Daoy (cell line): ENCODE data around the gene YES1. TPM values are rescaled to one million over a fixed set of nuclear protein-coding genes. Genes with fewer than 3 reads are reported as not detected.

Experiments used
- DNase-seq: peaks from one replicate; pipeline ENCODE4 v3.0.0-alpha.2; 2015; ENCODE audit warnings: low read depth
- total RNA-seq: library from RNA; depleted of rRNA; stranded (reverse); fragments of >200 nt; shearing (Covaris generic); gene quantifications from 2 replicates; pipeline ENCODE4 v1.2.3, GENCODE V29; 2014; rRNA removed

The YES1 gene
- 43.8 and 48.8 TPM in 2 replicates for total RNA-seq

DNA sequence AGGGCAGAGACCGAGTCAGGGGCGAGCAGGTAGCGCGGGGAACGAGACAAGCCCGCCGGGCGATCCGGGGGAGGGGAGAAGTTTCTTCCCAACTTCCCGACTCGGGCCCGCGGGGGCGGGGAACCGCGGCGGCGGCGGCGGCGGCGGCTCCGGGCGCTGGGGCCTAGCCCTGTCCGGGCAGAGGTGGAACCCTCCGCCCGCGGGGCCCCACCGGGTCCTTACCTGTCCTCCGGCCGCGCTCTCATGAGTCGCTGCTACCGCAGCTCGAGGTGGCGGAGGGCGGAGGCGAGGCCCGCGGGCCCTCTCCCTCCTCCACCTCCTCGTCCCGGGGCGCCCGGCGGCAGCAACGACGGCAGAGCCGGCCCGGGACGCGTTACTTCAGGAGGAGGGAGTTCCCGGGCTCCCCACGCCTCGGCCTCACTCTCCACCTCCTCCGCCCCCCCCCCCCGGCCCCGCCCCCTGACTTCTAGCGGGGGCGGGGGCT is at the start of gene YES1:
TSS of gene YES1 (minus strand) at position 351 of the 484 bp plus-strand sequence. CDS start 55,415 bp downstream, outside the sequence.
- DNase-seq = peak; percentile 22

DNA sequence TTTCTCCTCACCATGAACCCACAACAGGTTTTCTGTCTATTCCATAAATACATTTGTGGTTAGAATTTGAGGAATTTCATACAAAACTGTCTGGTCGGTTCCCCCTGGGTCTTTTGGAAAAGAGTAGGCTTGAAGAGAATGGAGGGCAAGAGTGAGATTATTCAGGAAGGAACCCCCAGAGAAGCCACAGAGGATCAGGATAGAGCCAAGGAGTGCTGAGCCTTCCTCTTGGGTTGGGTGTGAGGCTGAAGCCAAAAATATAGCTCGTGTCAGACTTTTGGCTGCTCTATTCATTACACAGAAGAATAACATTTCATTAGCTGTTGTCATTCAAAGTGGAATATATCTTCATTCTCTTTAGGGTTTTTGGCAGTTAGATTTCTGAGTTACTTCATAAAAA is 45.9 kb upstream of the YES1 start:
- DNase-seq = no peak

DNA sequence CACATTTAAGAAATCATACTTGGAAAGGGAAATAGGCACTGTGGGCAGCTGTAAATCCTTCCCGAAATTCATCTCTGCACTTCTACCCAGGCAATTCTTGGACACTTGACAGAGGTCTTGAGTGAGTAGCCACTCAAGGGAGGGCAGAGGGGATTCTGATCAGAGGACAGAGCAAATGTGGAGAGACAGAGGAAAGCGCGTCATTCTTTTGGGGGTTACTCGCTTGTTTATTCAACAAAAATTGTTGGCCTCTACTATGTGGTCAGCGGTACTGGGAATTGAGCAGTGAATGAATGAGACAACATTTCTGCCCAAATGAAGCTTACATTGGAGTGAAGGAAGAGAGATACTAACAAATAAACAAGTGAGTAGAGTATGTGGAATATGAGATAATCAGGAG is 41.4 kb upstream of the YES1 start:
- DNase-seq = no peak

- no peak for DNase-seq
These were observed 38.9 kb upstream of the YES1 start for GRCh38 chr18:850960-851359.

GRCh38 chr18:849021-849420 is 37.0 kb upstream of the YES1 start:
- DNase-seq = no peak

DNA sequence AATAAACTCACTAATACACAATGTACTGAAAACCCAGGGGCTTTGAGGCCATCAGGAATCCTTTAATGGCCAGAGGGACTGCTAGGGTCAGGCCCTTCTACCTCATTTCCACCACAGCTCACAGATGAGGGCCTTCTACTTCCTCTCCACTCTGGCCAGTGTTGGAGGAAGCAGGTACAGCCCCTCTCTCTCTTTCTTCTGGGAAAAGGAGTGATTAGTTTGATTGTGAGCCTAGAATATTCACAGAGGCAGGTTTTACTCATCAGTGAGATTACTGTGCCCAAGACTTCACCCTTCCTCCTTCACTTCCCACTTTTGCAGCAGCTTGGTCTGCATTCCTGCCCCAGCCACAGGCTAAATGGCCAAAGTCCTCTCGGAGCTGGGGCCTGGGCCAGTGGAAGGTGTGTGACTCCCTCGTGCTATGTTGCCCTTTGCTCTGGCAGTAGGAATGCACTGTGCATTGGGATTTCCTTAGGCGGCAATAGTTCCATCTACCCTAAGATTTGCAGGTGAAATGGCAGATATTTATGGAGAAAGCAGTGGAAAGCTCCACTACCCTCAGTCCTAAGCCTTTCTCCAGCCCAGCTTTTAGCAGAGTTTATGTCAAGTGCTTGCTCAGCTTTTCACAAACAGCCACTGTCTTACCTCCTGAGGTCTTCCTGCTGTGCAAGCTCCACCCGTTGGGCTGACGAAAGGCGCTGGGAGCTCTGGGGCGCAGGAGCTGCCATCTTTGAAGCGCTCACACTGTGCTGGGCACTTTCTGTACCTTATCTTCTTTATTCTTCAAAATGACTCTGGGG is 36.2 kb upstream of the YES1 start:
- no peak for DNase-seq

GRCh38 chr18:845152-845819 is 33.2 kb upstream of the YES1 start:
- peak; percentile 51 for DNase-seq

- DNase-seq = no peak
These were observed 29.8 kb upstream of the YES1 start for GRCh38 chr18:841647-842370.

GRCh38 chr18:840516-840915 is 28.5 kb upstream of the YES1 start:
- no peak for DNase-seq

DNA sequence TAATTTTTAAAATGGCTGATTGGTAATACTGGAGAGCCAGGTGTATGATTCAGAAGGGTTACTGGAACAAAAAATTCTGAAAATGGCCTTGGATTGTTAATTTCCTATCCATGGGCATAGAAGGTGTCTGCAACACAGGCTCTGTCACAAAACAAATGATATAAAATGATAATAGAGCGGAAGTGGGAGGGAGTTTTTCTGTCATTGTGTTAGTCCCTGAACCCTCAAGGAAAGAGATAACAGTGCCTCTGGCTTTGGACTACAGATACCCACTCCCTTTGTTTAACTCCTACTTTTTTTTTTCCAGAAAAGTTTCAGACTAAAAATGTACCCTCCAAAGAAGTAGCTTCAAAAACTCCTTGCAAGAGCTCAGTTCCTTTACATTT is 28.0 kb upstream of the YES1 start:
- no peak for DNase-seq

- peak; percentile 68 for DNase-seq
These were observed 27.4 kb upstream of the YES1 start for GRCh38 chr18:839224-840022.

GRCh38 chr18:837922-838321 is 25.9 kb upstream of the YES1 start:
- no peak for DNase-seq

DNA sequence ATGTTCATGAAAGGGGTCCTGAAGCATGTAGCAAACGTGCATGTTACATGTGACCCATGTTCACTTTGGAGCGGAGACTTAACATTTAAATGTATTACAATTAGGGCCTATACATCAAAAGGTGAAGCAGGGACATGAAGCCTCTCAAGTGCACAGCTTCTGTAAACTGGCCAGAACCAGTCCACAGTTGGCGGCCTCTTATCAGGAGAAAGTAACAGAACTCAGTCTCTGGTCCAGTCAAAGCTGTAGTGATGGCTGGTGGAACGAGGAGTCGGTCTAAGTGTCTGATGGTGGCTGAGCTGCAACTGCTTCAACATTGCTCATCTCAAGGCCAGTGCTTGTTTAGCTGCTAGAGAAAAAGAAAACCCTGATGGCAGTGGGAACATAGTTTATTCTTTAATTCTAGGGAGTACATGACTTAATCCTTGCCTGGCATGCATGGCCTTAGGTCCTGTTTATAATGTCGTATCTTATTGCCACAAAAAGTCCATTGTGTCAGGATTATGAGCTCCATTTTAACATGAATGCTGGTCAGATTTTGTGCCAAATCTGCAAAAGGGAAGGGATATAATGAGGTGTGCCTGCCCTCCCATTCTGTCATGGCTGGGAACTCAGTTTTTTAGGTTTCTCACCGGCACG is 22.2 kb upstream of the YES1 start:
- no peak for DNase-seq

- no peak for DNase-seq
These were observed 21.2 kb upstream of the YES1 start for GRCh38 chr18:833197-833596.

- DNase-seq = no peak
These were observed 20.1 kb upstream of the YES1 start for GRCh38 chr18:832085-832681.

DNA sequence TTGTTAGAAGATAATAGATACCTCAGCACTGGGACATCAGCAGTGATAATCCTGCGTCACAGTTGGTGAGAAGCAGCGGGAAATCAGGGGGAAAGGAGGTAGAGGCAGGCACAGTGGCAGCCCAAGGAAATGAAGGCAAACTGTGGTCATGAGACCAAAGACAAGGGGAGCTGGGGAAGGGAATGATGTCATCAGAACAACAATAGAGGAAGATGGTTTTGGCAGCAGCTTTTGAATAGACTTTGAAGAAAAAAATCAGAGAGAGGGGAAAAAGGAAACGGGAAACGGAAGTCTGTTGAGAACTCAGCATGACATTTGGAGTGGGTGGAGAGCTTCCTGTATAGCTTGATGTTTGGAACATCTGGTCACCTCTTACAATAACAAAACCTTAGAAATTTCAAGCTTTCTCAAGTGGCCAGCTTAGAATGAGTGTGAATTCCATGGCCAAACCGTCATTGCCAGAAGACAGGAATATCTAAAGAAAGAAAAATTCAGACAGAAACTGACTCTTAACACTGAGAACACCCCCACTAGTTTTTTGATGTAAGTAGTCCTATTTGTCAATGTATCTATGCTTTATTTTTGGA is 18.4 kb upstream of the YES1 start:
- DNase-seq = peak; percentile 47

- no peak for DNase-seq
These were observed 17.4 kb upstream of the YES1 start for GRCh38 chr18:829432-829831.

GRCh38 chr18:827093-827677 is 15.1 kb upstream of the YES1 start:
- DNase-seq = no peak

GRCh38 chr18:825891-826585 is 14.0 kb upstream of the YES1 start:
- DNase-seq = no peak
